ENCODE measurements around the gene TSNAX.

Gene TSNAX

GRCh38 chr1:231546693-231547092, 18.2 kb downstream of the TSNAX start:
- H3K27me3 ChIP-seq (ENCODE audit: control insufficient read depth, insufficient read depth, low read length), result no peaks in the 10 kb centered on the region
- no peak overlapping the region for H3K27ac ChIP-seq (ENCODE audit: low read depth, low read length)
- H3K9ac ChIP-seq (ENCODE audit: low read depth, low read length), result no peak overlapping the region
- peaks cover 30% of the 10 kb centered on the region for H3K36me3 ChIP-seq (ENCODE audit: control insufficient read depth, insufficient read depth, low read length)
- H3K4me1 ChIP-seq (ENCODE audit: control insufficient read depth, insufficient read depth, low read length), result peaks cover 5% of the 10 kb centered on the region; the same call in 1 of the 2 replicates
- H3K9me3 ChIP-seq (ENCODE audit: control insufficient read depth, insufficient read depth, low read length), result no peaks in the 10 kb centered on the region
- H3K4me3 ChIP-seq (ENCODE audit: low read depth, low read length), result no peak overlapping the region

DNA sequence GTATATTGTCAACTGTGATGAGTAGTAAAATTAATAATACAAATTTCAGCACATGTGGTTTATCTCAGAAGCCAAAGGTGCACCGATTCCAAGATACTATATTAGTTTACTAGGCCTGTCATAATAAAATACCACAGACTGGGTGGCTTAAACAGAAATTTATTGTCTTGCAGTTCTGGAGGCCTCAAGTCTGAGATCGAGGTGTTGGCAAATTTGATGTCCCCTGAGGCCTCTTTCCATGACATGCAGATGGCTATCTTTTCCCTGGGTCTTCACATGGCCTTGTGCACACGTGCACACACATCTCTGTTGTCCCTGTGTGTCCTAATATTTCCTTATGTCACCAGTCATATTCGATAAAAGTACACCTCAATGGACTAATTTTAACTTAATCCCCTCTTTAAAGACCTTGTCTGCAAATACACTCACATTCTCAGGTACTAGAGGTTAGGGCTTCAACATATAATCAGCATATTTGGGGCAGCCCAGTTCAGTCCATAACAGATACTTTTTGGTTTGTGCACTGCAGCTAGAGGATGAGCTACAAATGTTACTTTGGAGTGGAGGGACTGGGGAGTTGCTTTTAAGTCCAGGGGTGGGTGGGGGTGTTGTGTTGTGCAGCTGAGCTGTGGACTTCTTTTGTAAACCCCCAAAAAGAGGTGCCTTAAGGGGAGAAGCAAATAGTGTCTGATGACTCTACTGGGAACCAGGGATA, 21.4 kb downstream of the TSNAX start:
- Histone ChIP-seq H3K9me3 (ENCODE audit: control insufficient read depth, insufficient read depth, low read length) (no peaks in the 10 kb centered on the region), H3K27ac (ENCODE audit: low read depth, low read length) (no peak overlapping the region), H3K36me3 (ENCODE audit: control insufficient read depth, insufficient read depth, low read length) (peaks cover 10% of the 10 kb centered on the region; the same call in 1 of the 2 replicates), H3K27me3 (ENCODE audit: control insufficient read depth, insufficient read depth, low read length) (no peaks in the 10 kb centered on the region), H3K4me3 (ENCODE audit: low read depth, low read length) (no peak overlapping the region), H3K9ac (ENCODE audit: low read depth, low read length) (no peak overlapping the region), H3K4me1 (ENCODE audit: control insufficient read depth, insufficient read depth, low read length) (peaks cover 5% of the 10 kb centered on the region; the same call in 1 of the 2 replicates)

DNA sequence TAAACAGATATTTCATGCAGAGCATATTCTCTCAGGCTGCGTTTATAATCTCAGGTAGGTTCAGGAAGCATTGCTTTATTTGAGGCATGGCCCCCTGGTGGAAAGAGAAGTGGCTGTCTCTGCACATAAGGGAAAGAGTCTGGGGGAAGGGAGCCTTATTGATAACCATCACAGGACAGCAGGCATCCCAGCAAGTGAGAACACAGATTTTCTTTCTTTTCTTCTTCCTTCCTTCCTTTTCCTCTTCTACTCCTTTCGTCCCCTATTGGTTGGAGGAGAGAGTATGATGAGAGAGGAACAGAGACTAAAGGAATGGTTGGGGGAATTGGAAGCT, 21.9 kb downstream of the TSNAX start:
- no peak overlapping the region for H3K4me3 ChIP-seq (ENCODE audit: low read depth, low read length)
- no peaks in the 10 kb centered on the region for H3K27me3 ChIP-seq (ENCODE audit: control insufficient read depth, insufficient read depth, low read length)
- H3K9me3 ChIP-seq (ENCODE audit: control insufficient read depth, insufficient read depth, low read length), result no peaks in the 10 kb centered on the region
- H3K4me1 ChIP-seq (ENCODE audit: control insufficient read depth, insufficient read depth, low read length), result peaks cover 5% of the 10 kb centered on the region; the same call in 1 of the 2 replicates
- H3K36me3 ChIP-seq (ENCODE audit: control insufficient read depth, insufficient read depth, low read length), result peaks cover 13% of the 10 kb centered on the region; the same call in 1 of the 2 replicates
- H3K9ac ChIP-seq (ENCODE audit: low read depth, low read length), result no peak overlapping the region
- H3K27ac ChIP-seq (ENCODE audit: low read depth, low read length), result no peak overlapping the region

GRCh38 chr1:231553320-231553719, 24.9 kb downstream of the TSNAX start:
- H3K4me3 ChIP-seq (ENCODE audit: low read depth, low read length), result no peak overlapping the region
- peaks cover 5% of the 10 kb centered on the region for H3K4me1 ChIP-seq (ENCODE audit: control insufficient read depth, insufficient read depth, low read length)
- H3K27ac ChIP-seq (ENCODE audit: low read depth, low read length), result no peak overlapping the region
- no peak overlapping the region for H3K9ac ChIP-seq (ENCODE audit: low read depth, low read length)
- no peaks in the 10 kb centered on the region for H3K27me3 ChIP-seq (ENCODE audit: control insufficient read depth, insufficient read depth, low read length)
- H3K36me3 ChIP-seq (ENCODE audit: control insufficient read depth, insufficient read depth, low read length), result peaks cover 13% of the 10 kb centered on the region; the same call in 1 of the 2 replicates
- H3K9me3 ChIP-seq (ENCODE audit: control insufficient read depth, insufficient read depth, low read length), result no peaks in the 10 kb centered on the region

GRCh38 chr1:231554969-231555368, 26.5 kb downstream of the TSNAX start:
- Histone ChIP-seq H3K27me3 (ENCODE audit: control insufficient read depth, insufficient read depth, low read length) (no peaks in the 10 kb centered on the region), H3K4me3 (ENCODE audit: low read depth, low read length) (no peak overlapping the region), H3K9me3 (ENCODE audit: control insufficient read depth, insufficient read depth, low read length) (no peaks in the 10 kb centered on the region), H3K27ac (ENCODE audit: low read depth, low read length) (no peak overlapping the region), H3K9ac (ENCODE audit: low read depth, low read length) (no peak overlapping the region), H3K4me1 (ENCODE audit: control insufficient read depth, insufficient read depth, low read length) (peaks cover 3% of the 10 kb centered on the region), H3K36me3 (ENCODE audit: control insufficient read depth, insufficient read depth, low read length) (peaks cover 10% of the 10 kb centered on the region; the same call in 1 of the 2 replicates)

DNA sequence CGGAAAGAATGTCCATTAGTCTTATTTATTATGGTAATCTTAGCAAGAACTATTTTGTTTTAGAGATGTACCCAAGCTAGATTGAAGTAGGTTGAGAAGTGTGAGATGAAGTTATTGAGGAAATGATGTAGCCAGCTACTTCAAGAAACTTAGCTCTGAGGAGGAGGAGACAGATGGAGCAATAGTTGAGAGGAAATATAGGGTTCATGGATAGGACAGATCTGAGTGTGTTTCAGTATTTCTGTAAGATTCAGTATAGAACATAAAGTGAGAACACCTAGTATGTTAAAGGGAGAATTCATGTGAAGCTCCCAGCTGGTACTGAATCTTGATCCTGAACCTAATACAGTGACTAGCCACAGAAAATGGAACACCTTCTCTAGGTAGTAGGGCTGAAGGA, 28.9 kb downstream of the TSNAX start:
- H3K4me1 ChIP-seq (ENCODE audit: control insufficient read depth, insufficient read depth, low read length), result no peaks in the 10 kb centered on the region; the same call in 1 of the 2 replicates
- no peak overlapping the region for H3K4me3 ChIP-seq (ENCODE audit: low read depth, low read length)
- H3K9me3 ChIP-seq (ENCODE audit: control insufficient read depth, insufficient read depth, low read length), result no peaks in the 10 kb centered on the region
- H3K9ac ChIP-seq (ENCODE audit: low read depth, low read length), result no peak overlapping the region
- no peaks in the 10 kb centered on the region for H3K27me3 ChIP-seq (ENCODE audit: control insufficient read depth, insufficient read depth, low read length)
- no peak overlapping the region for H3K27ac ChIP-seq (ENCODE audit: low read depth, low read length)
- peaks cover 20% of the 10 kb centered on the region for H3K36me3 ChIP-seq (ENCODE audit: control insufficient read depth, insufficient read depth, low read length)

DNA sequence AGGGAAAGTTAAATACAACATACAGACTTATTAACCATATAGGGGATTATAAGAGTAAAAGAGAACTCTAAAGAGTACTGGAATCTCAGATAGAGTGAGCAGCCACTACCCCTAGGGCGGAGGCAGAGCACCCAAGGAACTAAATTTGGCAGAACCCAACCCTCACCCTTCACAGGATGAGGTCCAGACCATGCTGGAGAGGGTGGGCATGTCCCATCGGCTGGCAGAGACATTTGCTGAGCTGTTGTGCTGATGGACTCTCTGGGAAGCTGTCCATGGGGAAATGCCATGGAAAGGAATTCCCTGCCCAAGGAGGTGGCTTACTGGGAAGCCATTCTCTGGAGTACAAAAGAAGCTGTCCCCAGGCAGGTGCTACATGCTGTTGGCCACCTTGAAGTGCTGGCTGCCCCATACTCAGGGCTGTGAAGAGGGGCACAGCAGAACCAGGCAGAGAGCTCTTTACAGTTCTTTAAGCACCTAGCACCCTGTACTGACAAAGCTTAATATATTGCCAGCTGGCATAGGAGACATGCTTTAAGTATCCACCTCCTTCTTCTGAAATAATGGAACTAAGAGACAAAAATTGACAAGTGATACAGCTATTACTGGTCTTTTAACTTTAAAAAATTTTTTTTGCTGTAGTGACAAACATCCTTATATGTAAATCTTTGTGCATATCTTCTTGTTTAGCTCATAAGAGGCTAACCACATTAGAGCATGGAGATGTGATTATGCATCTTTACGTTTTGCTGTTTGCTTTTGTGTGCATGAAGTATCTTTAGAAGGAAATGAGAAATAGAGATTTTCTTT, 29.6 kb downstream of the TSNAX start:
- no peaks in the 10 kb centered on the region; the same call in 1 of the 2 replicates for H3K4me1 ChIP-seq (ENCODE audit: control insufficient read depth, insufficient read depth, low read length)
- no peaks in the 10 kb centered on the region for H3K9me3 ChIP-seq (ENCODE audit: control insufficient read depth, insufficient read depth, low read length)
- no peak overlapping the region for H3K4me3 ChIP-seq (ENCODE audit: low read depth, low read length)
- H3K27ac ChIP-seq (ENCODE audit: low read depth, low read length), result no peak overlapping the region
- H3K9ac ChIP-seq (ENCODE audit: low read depth, low read length), result no peak overlapping the region
- H3K27me3 ChIP-seq (ENCODE audit: control insufficient read depth, insufficient read depth, low read length), result no peaks in the 10 kb centered on the region
- H3K36me3 ChIP-seq (ENCODE audit: control insufficient read depth, insufficient read depth, low read length), result peaks cover 25% of the 10 kb centered on the region

DNA sequence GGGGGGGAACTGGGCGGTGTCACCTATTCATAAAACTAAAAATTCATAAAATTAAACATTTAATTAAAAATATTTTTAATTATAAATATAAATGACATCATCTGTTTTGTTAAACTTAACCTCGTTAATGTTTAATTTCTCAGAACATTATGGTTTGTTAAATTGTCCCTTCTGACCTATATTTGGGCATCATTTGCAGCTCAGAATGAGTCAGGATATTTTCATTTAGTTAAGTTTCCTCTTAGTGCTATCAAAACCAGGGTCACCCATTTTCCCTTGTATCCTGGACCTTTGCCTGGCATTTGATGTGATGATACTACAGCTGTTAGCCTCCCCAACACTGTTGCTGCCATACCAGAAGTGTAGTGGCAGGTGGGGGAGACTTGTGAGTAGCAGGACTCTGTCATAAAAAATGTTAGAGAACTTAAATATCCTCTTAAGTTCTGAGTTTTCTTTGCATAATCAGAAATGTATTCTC, 30.3 kb downstream of the TSNAX start:
- Histone ChIP-seq H3K36me3 (ENCODE audit: control insufficient read depth, insufficient read depth, low read length) (peaks cover 26% of the 10 kb centered on the region), H3K4me1 (ENCODE audit: control insufficient read depth, insufficient read depth, low read length) (no peaks in the 10 kb centered on the region; the same call in 1 of the 2 replicates), H3K9me3 (ENCODE audit: control insufficient read depth, insufficient read depth, low read length) (no peaks in the 10 kb centered on the region), H3K27me3 (ENCODE audit: control insufficient read depth, insufficient read depth, low read length) (no peaks in the 10 kb centered on the region), H3K9ac (ENCODE audit: low read depth, low read length) (no peak overlapping the region), H3K27ac (ENCODE audit: low read depth, low read length) (no peak overlapping the region), H3K4me3 (ENCODE audit: low read depth, low read length) (no peak overlapping the region)

- no peaks in the 10 kb centered on the region for H3K4me1 ChIP-seq (ENCODE audit: control insufficient read depth, insufficient read depth, low read length)
- H3K27ac ChIP-seq (ENCODE audit: low read depth, low read length), result no peak overlapping the region
- peaks cover 34% of the 10 kb centered on the region for H3K36me3 ChIP-seq (ENCODE audit: control insufficient read depth, insufficient read depth, low read length)
- H3K27me3 ChIP-seq (ENCODE audit: control insufficient read depth, insufficient read depth, low read length), result no peaks in the 10 kb centered on the region
- H3K9ac ChIP-seq (ENCODE audit: low read depth, low read length), result no peak overlapping the region
- H3K4me3 ChIP-seq (ENCODE audit: low read depth, low read length), result no peak overlapping the region
- H3K9me3 ChIP-seq (ENCODE audit: control insufficient read depth, insufficient read depth, low read length), result no peaks in the 10 kb centered on the region
These were observed 33.3 kb downstream of the TSNAX start for GRCh38 chr1:231561647-231562383.

GRCh38 chr1:231563247-231563646, 34.8 kb downstream of the TSNAX start:
- Histone ChIP-seq H3K27me3 (ENCODE audit: control insufficient read depth, insufficient read depth, low read length) (no peaks in the 10 kb centered on the region), H3K9ac (ENCODE audit: low read depth, low read length) (no peak overlapping the region), H3K4me3 (ENCODE audit: low read depth, low read length) (no peak overlapping the region), H3K9me3 (ENCODE audit: control insufficient read depth, insufficient read depth, low read length) (no peaks in the 10 kb centered on the region), H3K4me1 (ENCODE audit: control insufficient read depth, insufficient read depth, low read length) (no peaks in the 10 kb centered on the region), H3K36me3 (ENCODE audit: control insufficient read depth, insufficient read depth, low read length) (peaks cover 34% of the 10 kb centered on the region), H3K27ac (ENCODE audit: low read depth, low read length) (no peak overlapping the region)
